Neural crest cell (in vitro differentiated cells): ENCODE measurements around the gene PAX7. TPM values are rescaled to one million over a fixed set of nuclear protein-coding genes. Genes with fewer than 3 reads are reported as not detected.

ENCODE experiments used
- DNase-seq: peaks from one replicate; pipeline ENCODE4 v3.0.0; 2021; ENCODE audit warnings: low read depth, mixed read lengths, low spot score
- H3K27ac Mint-ChIP-seq: one replicate; pipeline ENCODE4 v1.8.0; 2021; ENCODE audit warnings: mild to moderate bottlenecking, mixed read lengths; ENCODE audit not compliant: unreplicated experiment
- H3K27me3 Mint-ChIP-seq: 2 replicates; pipeline ENCODE4 v1.8.0; 2021; ENCODE audit warnings: low read depth, mild to moderate bottlenecking, mixed read lengths
- H3K36me3 Mint-ChIP-seq: 2 replicates; pipeline ENCODE4 v1.8.0; 2021; ENCODE audit warnings: low read depth, mild to moderate bottlenecking, mixed read lengths
- H3K4me1 Mint-ChIP-seq: 2 replicates; pipeline ENCODE4 v1.8.0; 2021; ENCODE audit warnings: mixed read lengths
- H3K4me3 Mint-ChIP-seq: one replicate; pipeline ENCODE4 v1.8.0; 2021; ENCODE audit warnings: mild to moderate bottlenecking, mixed read lengths
- H3K9me3 Mint-ChIP-seq: 2 replicates; pipeline ENCODE4 v1.8.0; 2021; ENCODE audit warnings: mixed read lengths
- CTCF ChIP-seq: fragments of 200-600 bp; sonication (generic); conservative IDR thresholded peaks from 2 replicates; pipeline ENCODE4 v1.5.0; 2021; ENCODE audit warnings: antibody characterized with exemption, mild to moderate bottlenecking
- total RNA-seq: library from RNA; stranded (reverse); gene quantifications from 2 replicates; pipeline ENCODE4 v1.2.1, GENCODE V29; 2021

Gene PAX7
- total RNA-seq, 1 donor from 2014 or later: 10.9 TPM

GRCh38 chr1:18588093-18588492 lies 42.6 kb upstream of the PAX7 start:
- H3K36me3 Mint-ChIP-seq: no peaks in the 10 kb centered on the region
- H3K27me3 Mint-ChIP-seq: peaks cover 64% of the 10 kb centered on the region
- no peak for TF ChIP-seq CTCF
- no peaks in the 10 kb centered on the region for H3K9me3 Mint-ChIP-seq
- no peak overlapping the region for H3K27ac Mint-ChIP-seq
- no peak overlapping the region for H3K4me3 Mint-ChIP-seq
- no peaks in the 10 kb centered on the region for H3K4me1 Mint-ChIP-seq
- DNase-seq: no peak

- Mint-ChIP-seq H3K4me1 (no peaks in the 10 kb centered on the region), H3K4me3 (no peak overlapping the region), H3K36me3 (no peaks in the 10 kb centered on the region), H3K9me3 (no peaks in the 10 kb centered on the region), H3K27me3 (peaks cover 59% of the 10 kb centered on the region), H3K27ac (no peak overlapping the region)
- no peak for DNase-seq
- no peak for TF ChIP-seq CTCF
Measured at GRCh38 chr1:18592368-18592767, 38.3 kb upstream of the PAX7 start.

GRCh38 chr1:18597160-18598042 lies 33.2 kb upstream of the PAX7 start:
- TF ChIP-seq CTCF: peak; percentile 96
- H3K27me3 Mint-ChIP-seq: peaks cover 69% of the 10 kb centered on the region

GRCh38 chr1:18599086-18599485 lies 31.6 kb upstream of the PAX7 start:
- DNase-seq: no peak
- H3K27ac Mint-ChIP-seq: no peak overlapping the region
- H3K27me3 Mint-ChIP-seq: peaks cover 61% of the 10 kb centered on the region
- H3K9me3 Mint-ChIP-seq: no peaks in the 10 kb centered on the region
- H3K4me3 Mint-ChIP-seq: no peak overlapping the region
- TF ChIP-seq CTCF: no peak
- H3K4me1 Mint-ChIP-seq: no peaks in the 10 kb centered on the region
- no peaks in the 10 kb centered on the region for H3K36me3 Mint-ChIP-seq

More at GRCh38 chr1:18597160-18598042, 33.2 kb upstream of the PAX7 start:
- Mint-ChIP-seq H3K9me3 (no peaks in the 10 kb centered on the region), H3K4me1 (no peaks in the 10 kb centered on the region), H3K27ac (no peak overlapping the region), H3K36me3 (no peaks in the 10 kb centered on the region), H3K4me3 (no peak overlapping the region)
- DNase-seq: peak; percentile 77

- H3K36me3 Mint-ChIP-seq: no peaks in the 10 kb centered on the region
- H3K4me1 Mint-ChIP-seq: no peaks in the 10 kb centered on the region
- H3K9me3 Mint-ChIP-seq: no peaks in the 10 kb centered on the region
- no peak overlapping the region for H3K4me3 Mint-ChIP-seq
- H3K27ac Mint-ChIP-seq: no peak overlapping the region
- peak; percentile 43 for TF ChIP-seq CTCF
- DNase-seq: no peak
- H3K27me3 Mint-ChIP-seq: peaks cover 55% of the 10 kb centered on the region
Measured at GRCh38 chr1:18599704-18600103, 30.9 kb upstream of the PAX7 start.
